ENCODE measurements around the gene ERAL1.
"Not testable (repeated sequence)": the region's sequence is repeated elsewhere in the genome, so short reads cannot be mapped to it uniquely, and the experiment has no call there.

The ERAL1 gene

GRCh38 chr17:28855336-28855679 lies 492 bp downstream of the ERAL1 start:
- no peak for DNase-seq

GRCh38 chr17:28856028-28856574 lies 1.3 kb downstream of the ERAL1 start:
- no peak for DNase-seq

GRCh38 chr17:28857905-28858800 lies 3.3 kb downstream of the ERAL1 start:
- no peak for DNase-seq

- DNase-seq = no peak
Observed at GRCh38 chr17:28858801-28859355, 4.1 kb downstream of the ERAL1 start.

- DNase-seq = no peak
Observed at GRCh38 chr17:28860363-28860808, 5.6 kb downstream of the ERAL1 start.

GRCh38 chr17:28861393-28862203 lies 6.8 kb downstream of the ERAL1 start:
- DNase-seq = no peak

GRCh38 chr17:28862561-28862960 lies 7.7 kb downstream of the ERAL1 start:
- no peak for DNase-seq

- no peak for DNase-seq
Observed at GRCh38 chr17:28863953-28864352, 9.1 kb downstream of the ERAL1 start.

GRCh38 chr17:28864991-28865849 lies 10.4 kb downstream of the ERAL1 start:
- DNase-seq = no peak

GRCh38 chr17:28865946-28866752 lies 11.3 kb downstream of the ERAL1 start:
- peak; percentile 27 for DNase-seq

GRCh38 chr17:28867276-28867675 lies 12.5 kb downstream of the ERAL1 start:
- DNase-seq = no peak

- DNase-seq = no peak
Observed at GRCh38 chr17:28871056-28871579, 16.3 kb downstream of the ERAL1 start.

- DNase-seq = no peak
Observed at GRCh38 chr17:28873839-28874238, 19.0 kb downstream of the ERAL1 start.

GRCh38 chr17:28874750-28875149 lies 19.9 kb downstream of the ERAL1 start:
- DNase-seq = no peak

- DNase-seq = no peak
Observed at GRCh38 chr17:28875848-28876550, 21.2 kb downstream of the ERAL1 start.

GRCh38 chr17:28877150-28877711 lies 22.4 kb downstream of the ERAL1 start:
- not testable (repeated sequence) for DNase-seq

- peak; percentile 58 for DNase-seq
Observed at GRCh38 chr17:28878158-28878910, 23.5 kb downstream of the ERAL1 start.

- peak; percentile 12 for DNase-seq
Observed at GRCh38 chr17:28878981-28879380, 24.2 kb downstream of the ERAL1 start.

GRCh38 chr17:28879886-28880571 lies 25.2 kb downstream of the ERAL1 start:
- no peak for DNase-seq

Measured in NCI-H2171 treated with DMSO at 0.1 percent for 48 hours (cell line).